K562 (cell line): ENCODE data around the gene C11orf52. TPM values are rescaled to one million over a fixed set of nuclear protein-coding genes. Genes with fewer than 3 reads are reported as not detected.

Source experiments
- ATAC-seq: fragments of 200-7000 bp; cut with Tn5 transposase; 3 replicates; pipeline ENCODE4 v1.9.1; 2020; ENCODE audit warnings: moderate library complexity
- BruUV-seq: library from RNA; stranded (reverse); fragments of 400-500 nt; replicated peaks from 2 replicates; lab custom pipeline; 2021; lab: Mats Ljungman, UMichigan
- CTCF ChIA-PET: fragments of 300-600 bp; formaldehyde crosslinking; extraction: SDS; loops from one replicate; lab custom pipeline; 2021; ENCODE audit warnings: low intra/inter-chr PET ratio; lab: Yijun Ruan, JAX
- POLR2A ChIA-PET: fragments of 300-600, 350-650 bp; sonication (Branson Sonifier 250); formaldehyde crosslinking; extraction: SDS; loops from one replicate; lab custom pipeline; 2021; ENCODE audit warnings: antibody characterized with exemption, inconsistent platforms; lab: Yijun Ruan, JAX
- DNase-seq, 4 experiments: peaks; one replicate each; pipeline versions ENCODE4 v3.0.0 to v3.0.0-alpha.2; 2011 to 2018; ENCODE audit warnings: low spot score in 3 of 4, mixed read lengths in 3 of 4; ENCODE audit errors: extremely low read depth in 1 of 4
- FAIRE-seq: peaks from 2 replicates; lab custom pipeline; 2011; peaks lifted over from hg19 to GRCh38; lab: Jason Lieb, UNC
- H2AFZ ChIP-seq: 2 replicates; pipeline ENCODE4 v1.6.0; 2011; ENCODE audit warnings: low read depth, low read length, control low read depth, inconsistent platforms
- H3K27ac ChIP-seq: fragments of 200-600 bp; 3 replicates; pipeline ENCODE4 v1.8.0; 2011; ENCODE audit warnings: low read depth, mild to moderate bottlenecking, control low read depth, inconsistent platforms, low read length, moderate library complexity, mixed read lengths; ENCODE audit errors: extremely low read depth
- H3K27me3 ChIP-seq, 2 experiments: fragments of 300-600 bp in 1 of 2; 2 replicates in 1 of 2; 3 replicates in 1 of 2; pipeline versions ENCODE4 v1.6.0 to v1.8.0; 2011; ENCODE audit warnings: inconsistent platforms in 2 of 2, low read length in 2 of 2, mild to moderate bottlenecking in 1 of 2, mixed read lengths in 1 of 2, moderate library complexity in 1 of 2; ENCODE audit not compliant: control insufficient read depth in 2 of 2, insufficient read depth in 2 of 2
- H3K36me3 ChIP-seq: fragments of 300-600 bp; 3 replicates; pipeline ENCODE4 v1.8.0; 2011; ENCODE audit warnings: mild to moderate bottlenecking, low read length, inconsistent platforms; ENCODE audit not compliant: control insufficient read depth, insufficient read depth
- H3K4me1 ChIP-seq, 2 experiments: fragments of 200-600 bp in 1 of 2; replicated peaks in 1 of 2; 2 replicates in 1 of 2; 3 replicates in 1 of 2; pipeline versions ENCODE4 v1.5.1 to v1.8.0; 2011; ENCODE audit warnings: inconsistent platforms in 2 of 2, low read length in 2 of 2, mild to moderate bottlenecking in 1 of 2, mixed read lengths in 1 of 2, moderate library complexity in 1 of 2; ENCODE audit not compliant: control insufficient read depth in 2 of 2, insufficient read depth in 2 of 2
- H3K4me2 ChIP-seq: 2 replicates; pipeline ENCODE4 v1.6.1; 2011; ENCODE audit warnings: low read length, control low read depth, inconsistent platforms, mixed read lengths; ENCODE audit not compliant: insufficient read depth
- H3K4me3 ChIP-seq: fragments of 200-600 bp; sonication (generic), shearing (Covaris generic); 2 replicates; pipeline ENCODE4 v1.5.1; 2016; ENCODE audit warnings: control low read depth, inconsistent platforms
- H3K79me2 ChIP-seq: fragments of 200-600 bp; 3 replicates; pipeline ENCODE4 v1.8.0; 2011; ENCODE audit warnings: low read length, inconsistent platforms; ENCODE audit not compliant: control insufficient read depth, insufficient read depth
- H3K9ac ChIP-seq, 2 experiments: 2 replicates each; pipeline versions ENCODE4 v1.6.0 to v1.6.1; 2011; ENCODE audit warnings: low read depth in 2 of 2, low read length in 2 of 2, control low read depth in 1 of 2, inconsistent platforms in 1 of 2, mild to moderate bottlenecking in 1 of 2, mixed read lengths in 1 of 2; ENCODE audit not compliant: insufficient read depth in 1 of 2
- H3K9me1 ChIP-seq: one replicate; pipeline ENCODE4 v1.6.0; 2011; ENCODE audit warnings: inconsistent platforms, mild to moderate bottlenecking, low read length, moderate library complexity; ENCODE audit not compliant: control insufficient read depth, insufficient read depth
- H3K9me3 ChIP-seq: replicated peaks from 2 replicates; pipeline ENCODE4 v1.5.1; 2011; ENCODE audit warnings: low read depth, low read length, inconsistent platforms; ENCODE audit not compliant: control insufficient read depth, insufficient read depth
- H4K20me1 ChIP-seq: replicated peaks from 2 replicates; pipeline ENCODE4 v1.6.1; 2011; ENCODE audit warnings: low read length, inconsistent platforms, mixed read lengths; ENCODE audit not compliant: control insufficient read depth, insufficient read depth
- C11orf30 ChIP-seq: fragments of 450-650 bp; IDR thresholded peaks from 2 replicates; pipeline ENCODE4 v1.6.1; 2016; ENCODE audit warnings: low read depth, mild to moderate bottlenecking
- E2F4 ChIP-seq: sonication (generic); formaldehyde crosslinking; IDR thresholded peaks from 2 replicates; pipeline ENCODE4 v1.8.0; 2022; ENCODE audit warnings: mild to moderate bottlenecking, low read depth, missing genetic modification reagents
- ELF1 ChIP-seq: fragments of 200-800 bp; sonication (Bioruptor generic); IDR thresholded peaks from 2 replicates; pipeline ENCODE4 v1.6.1; 2016; ENCODE audit warnings: missing genetic modification characterization, missing compliant biosample characterization
- EP300 ChIP-seq: IDR thresholded peaks from 2 replicates; pipeline ENCODE4 v1.6.1; 2012; ENCODE audit warnings: low read length, improper control_type of control experiment
- EP400 ChIP-seq: fragments of 450-650 bp; IDR thresholded peaks from 2 replicates; pipeline ENCODE4 v1.6.1; 2017; ENCODE audit warnings: antibody characterized with exemption, mild to moderate bottlenecking, moderate library complexity
- ERF ChIP-seq: fragments of 450-650 bp; formaldehyde crosslinking; IDR thresholded peaks from 2 replicates; pipeline ENCODE4 v1.4.0; 2020; ENCODE audit warnings: mild to moderate bottlenecking, mixed read lengths
- FOXO4 ChIP-seq: fragments of 450-650 bp; formaldehyde crosslinking; IDR thresholded peaks from 2 replicates; pipeline ENCODE4 v1.4.0; 2020; ENCODE audit warnings: mild to moderate bottlenecking, moderate library complexity
- KAT8 ChIP-seq: fragments of 450-650 bp; IDR thresholded peaks from 2 replicates; pipeline ENCODE4 v1.6.1; 2016; ENCODE audit warnings: low read depth, mild to moderate bottlenecking
- NCOA2 ChIP-seq, 2 experiments: fragments of 450-650 bp; IDR thresholded peaks; 2 replicates each; pipeline ENCODE4 v1.6.1; 2018; ENCODE audit warnings: mild to moderate bottlenecking in 2 of 2, moderate library complexity in 1 of 2; ENCODE audit not compliant: partially characterized antibody in 2 of 2
- SP1 ChIP-seq: sonication (generic); formaldehyde crosslinking; IDR thresholded peaks from 2 replicates; pipeline ENCODE4 v1.8.1; 2022; ENCODE audit warnings: mild to moderate bottlenecking, missing genetic modification reagents
- SRSF7 ChIP-seq: fragments of 200-400 bp; formaldehyde crosslinking; optimal IDR thresholded peaks from 2 replicates; pipeline ENCODE3; 2017; ENCODE audit warnings: mild to moderate bottlenecking, low read depth, low read length
- U2AF2 ChIP-seq: fragments of 200-400 bp; formaldehyde crosslinking; optimal IDR thresholded peaks from 2 replicates; pipeline ENCODE3; 2017; ENCODE audit warnings: low read depth, mild to moderate bottlenecking, low read length
- ZNF133 ChIP-seq: fragments of 250-450 bp; sonication (Bioruptor Pico); IDR thresholded peaks from 2 replicates; pipeline ENCODE4 v1.4.0; 2020; ENCODE audit warnings: mild to moderate bottlenecking
- ZNF561 ChIP-seq: fragments of 450-650 bp; formaldehyde crosslinking; conservative IDR thresholded peaks from 2 replicates; pipeline ENCODE4 v1.4.0; 2020; ENCODE audit warnings: mild to moderate bottlenecking, moderate library complexity
- WGBS: fragments of 100-300 bp; shearing (Covaris generic); methylation state at CpG from one replicate; pipeline ENCODE4 v1.1.6; 2016; ENCODE audit warnings: low coverage, mixed read lengths; ENCODE audit not compliant: insufficient coverage; ENCODE audit errors: missing lambda C conversion rate; 5-methylcytosine and 5-hydroxymethylcytosine counted together
- in situ Hi-C: fragments of 300-500 bp; cut with MboI; formaldehyde crosslinking; loops from 4 replicates; pipeline ENCODE4 v1.15.0; 2018; ENCODE audit warnings: inconsistent platforms, mixed read lengths
- intact Hi-C: fragments of 100-400 bp; cut with micrococcal nuclease; formaldehyde crosslinking; loops from 2 replicates; pipeline ENCODE4 v1.14.2; 2022
- polyA plus RNA-seq, 8 experiments: library from polyadenylated mRNA; depleted of rRNA in 4 of 8; stranded (reverse) in 5 of 8; unstranded in 3 of 8; fragments of >200 nt; fragmentation: Nextera tagmentation in 2 of 8; fragmentation: Illumina TruSeq in 1 of 8; extraction: Ambion mirVana in 2 of 8; extraction: Trizol in 1 of 8; gene quantifications; 2 replicates each; pipeline versions ENCODE4 v1.2.1 to v1.2.3, GENCODE V29; 2011 to 2014; ENCODE audit warnings: inconsistent platforms in 1 of 8, missing spikeins in 1 of 8
- total RNA-seq, 7 experiments: library from RNA; depleted of rRNA in 6 of 7; stranded (reverse); fragments of >200 nt in 6 of 7; fragmentation: Illumina TruSeq in 2 of 7; extraction: Trizol in 2 of 7; gene quantifications; 2 replicates each; pipeline versions ENCODE4 v1.2.1 to v1.2.3, GENCODE V29; 2011 to 2021; ENCODE audit warnings: low replicate concordance in 1 of 7
- TF ChIP-seq, protein P1 (sequence below): fragments of 450-650 bp; formaldehyde crosslinking; IDR thresholded peaks from 2 replicates; pipeline ENCODE4 v1.4.0; 2022; ENCODE audit warnings: missing genetic modification characterization
- TF ChIP-seq, protein P2 (sequence below), 2 experiments: IDR thresholded peaks; 2 replicates each; pipeline ENCODE4 v1.6.1; 2011; ENCODE audit warnings: borderline replicate concordance in 1 of 2, control low read depth in 1 of 2, low read depth in 1 of 2, low read length in 1 of 2, mild to moderate bottlenecking in 1 of 2, mixed read lengths in 1 of 2, moderate library complexity in 1 of 2; ENCODE audit not compliant: insufficient read depth in 1 of 2, insufficient read length in 1 of 2, poor library complexity in 1 of 2, severe bottlenecking in 1 of 2; ENCODE audit errors: extremely low read depth in 1 of 2
- TF ChIP-seq, protein P3 (sequence below): sonication (generic); formaldehyde crosslinking; IDR thresholded peaks from 2 replicates; pipeline ENCODE4 v1.9.0; 2022; ENCODE audit warnings: mild to moderate bottlenecking, missing genetic modification reagents

C11orf52 gene
- total and polyA plus RNA-seq, 9 of the 15 experiments (the other 6 are each of a cell fraction or from before 2014, with no cell fraction given) = 0.29 to 2.9 (median 1.0) TPM

DNA sequence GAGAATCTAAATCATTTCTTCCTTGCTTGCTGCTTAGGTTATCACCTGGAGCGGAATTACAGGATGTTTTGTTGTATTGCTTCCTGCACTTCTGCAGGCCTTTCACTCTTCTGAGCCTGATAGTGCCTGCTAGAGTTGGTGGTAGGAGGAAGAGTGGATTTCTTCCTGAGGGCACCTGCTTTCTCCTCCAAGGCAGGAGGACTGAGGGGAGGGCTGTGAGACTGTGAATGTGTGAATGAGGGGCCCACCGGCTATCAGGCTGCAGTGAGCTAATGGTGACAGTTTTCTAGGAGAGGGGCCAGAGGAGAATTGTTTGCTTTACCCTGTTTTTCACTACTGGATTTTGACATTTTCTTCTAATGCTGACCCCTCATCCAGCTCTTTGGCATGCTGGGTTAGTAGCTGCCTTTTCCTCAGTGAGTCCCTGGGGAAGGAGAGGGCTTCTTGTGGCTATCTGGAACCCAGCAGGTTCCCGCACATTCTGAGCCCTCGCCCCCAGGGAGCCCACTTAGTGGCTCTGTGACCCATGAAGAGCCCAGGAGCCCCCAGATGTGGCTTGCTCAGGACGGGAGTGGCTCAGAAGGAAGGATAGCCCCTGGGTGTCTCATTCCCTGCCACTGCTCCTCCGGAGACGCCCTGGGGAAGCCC is 57.5 kb downstream of the C11orf52 start:
- intact Hi-C loops = no loop called here
- in situ Hi-C loops = loop anchor here (10.0 kb wide), 1 partner anchor 371 kb away; the partner anchor contains the start of gene SIK2
- BruUV-seq = no TSS peak
- TF ChIP-seq ZNF133 (CRISPR knock-in tag) (no peak), ELF1 (tag) (no peak), FOXO4 (CRISPR knock-in tag) (no peak), NCOA2 (IDR thresholded peaks at IDR 0.05; ENCODE audit: partially characterized antibody in 2 of 2) (no peak), SP1 (CRISPR knock-in tag) (no peak), ZNF561 (CRISPR knock-in tag) (no peak), KAT8 (no peak), ERF (no peak), C11orf30 (no peak), SRSF7 (no peak), U2AF2 (no peak), EP400 (no peak), EP300 (no peak), E2F4 (CRISPR knock-in tag) (no peak)
- TF ChIP-seq, protein P1, sequence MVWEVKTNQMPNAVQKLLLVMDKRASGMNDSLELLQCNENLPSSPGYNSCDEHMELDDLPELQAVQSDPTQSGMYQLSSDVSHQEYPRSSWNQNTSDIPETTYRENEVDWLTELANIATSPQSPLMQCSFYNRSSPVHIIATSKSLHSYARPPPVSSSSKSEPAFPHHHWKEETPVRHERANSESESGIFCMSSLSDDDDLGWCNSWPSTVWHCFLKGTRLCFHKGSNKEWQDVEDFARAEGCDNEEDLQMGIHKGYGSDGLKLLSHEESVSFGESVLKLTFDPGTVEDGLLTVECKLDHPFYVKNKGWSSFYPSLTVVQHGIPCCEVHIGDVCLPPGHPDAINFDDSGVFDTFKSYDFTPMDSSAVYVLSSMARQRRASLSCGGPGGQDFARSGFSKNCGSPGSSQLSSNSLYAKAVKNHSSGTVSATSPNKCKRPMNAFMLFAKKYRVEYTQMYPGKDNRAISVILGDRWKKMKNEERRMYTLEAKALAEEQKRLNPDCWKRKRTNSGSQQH (CRISPR knock-in tag) = no peak
- TF ChIP-seq, protein P2, sequence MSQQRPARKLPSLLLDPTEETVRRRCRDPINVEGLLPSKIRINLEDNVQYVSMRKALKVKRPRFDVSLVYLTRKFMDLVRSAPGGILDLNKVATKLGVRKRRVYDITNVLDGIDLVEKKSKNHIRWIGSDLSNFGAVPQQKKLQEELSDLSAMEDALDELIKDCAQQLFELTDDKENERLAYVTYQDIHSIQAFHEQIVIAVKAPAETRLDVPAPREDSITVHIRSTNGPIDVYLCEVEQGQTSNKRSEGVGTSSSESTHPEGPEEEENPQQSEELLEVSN (IDR thresholded peaks at IDR 0.05; ENCODE audit: borderline replicate concordance in 1 of 2, extremely low read depth in 1 of 2, insufficient read depth in 1 of 2, insufficient read length in 1 of 2, low read depth in 1 of 2, low read length in 1 of 2, poor library complexity in 1 of 2, severe bottlenecking in 1 of 2) = no peak
- TF ChIP-seq, protein P3, sequence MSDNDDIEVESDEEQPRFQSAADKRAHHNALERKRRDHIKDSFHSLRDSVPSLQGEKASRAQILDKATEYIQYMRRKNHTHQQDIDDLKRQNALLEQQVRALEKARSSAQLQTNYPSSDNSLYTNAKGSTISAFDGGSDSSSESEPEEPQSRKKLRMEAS (CRISPR knock-in tag) = no peak

More for the DNA sequence above, 57.5 kb downstream of the C11orf52 start:
- no peaks in the 10 kb centered on the region for H3K9me1 ChIP-seq
- WGBS = 67% methylated on average over 7 of the region's 7 CpGs
- no peak overlapping the region for H3K27ac ChIP-seq
- no peak overlapping the region for H3K4me3 ChIP-seq
- ATAC-seq (no peak), FAIRE-seq (no peak), DNase-seq (no peak)
- no peak overlapping the region for H2AFZ ChIP-seq
- peaks cover 10 to 11% of the 10 kb centered on the region in 2 experiments for H3K4me1 ChIP-seq
- no peak overlapping the region; a peak in 1 of 4 replicates for H3K9ac ChIP-seq
- ChIA-PET CTCF (no interaction called here), POLR2A (interaction anchor here (0.5 kb wide), 1 partner anchor 56 kb away, joined by 4 read pairs; no protein-coding TSS in a partner anchor)
- no peaks in the 10 kb centered on the region for H3K79me2 ChIP-seq
- no peaks in the 10 kb centered on the region for H3K27me3 ChIP-seq
- no peaks in the 10 kb centered on the region for H4K20me1 ChIP-seq
- no peaks in the 10 kb centered on the region for H3K9me3 ChIP-seq
- peaks cover 2% of the 10 kb centered on the region; the same call in 1 of the 3 replicates for H3K36me3 ChIP-seq
- no peak overlapping the region for H3K4me2 ChIP-seq
